ENCODE measurements around the gene RGP1.

- TF ChIP-seq, protein P1, sequence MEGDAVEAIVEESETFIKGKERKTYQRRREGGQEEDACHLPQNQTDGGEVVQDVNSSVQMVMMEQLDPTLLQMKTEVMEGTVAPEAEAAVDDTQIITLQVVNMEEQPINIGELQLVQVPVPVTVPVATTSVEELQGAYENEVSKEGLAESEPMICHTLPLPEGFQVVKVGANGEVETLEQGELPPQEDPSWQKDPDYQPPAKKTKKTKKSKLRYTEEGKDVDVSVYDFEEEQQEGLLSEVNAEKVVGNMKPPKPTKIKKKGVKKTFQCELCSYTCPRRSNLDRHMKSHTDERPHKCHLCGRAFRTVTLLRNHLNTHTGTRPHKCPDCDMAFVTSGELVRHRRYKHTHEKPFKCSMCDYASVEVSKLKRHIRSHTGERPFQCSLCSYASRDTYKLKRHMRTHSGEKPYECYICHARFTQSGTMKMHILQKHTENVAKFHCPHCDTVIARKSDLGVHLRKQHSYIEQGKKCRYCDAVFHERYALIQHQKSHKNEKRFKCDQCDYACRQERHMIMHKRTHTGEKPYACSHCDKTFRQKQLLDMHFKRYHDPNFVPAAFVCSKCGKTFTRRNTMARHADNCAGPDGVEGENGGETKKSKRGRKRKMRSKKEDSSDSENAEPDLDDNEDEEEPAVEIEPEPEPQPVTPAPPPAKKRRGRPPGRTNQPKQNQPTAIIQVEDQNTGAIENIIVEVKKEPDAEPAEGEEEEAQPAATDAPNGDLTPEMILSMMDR (IDR thresholded peaks at IDR 0.05) = no peak
- no peak for TF ChIP-seq POLR2A (IDR thresholded peaks at IDR 0.05)
Observed at GRCh38 chr9:35806101-35806500, 57.0 kb downstream of the RGP1 start.

All from testis (tissue), 2 donors.